Adrenal gland (tissue), 5 donors: ENCODE data around the gene LYPD5.
A peak's percentile ranks its signal among the peaks of the same experiment; 100 is the strongest.

ENCODE experiments used
- POLR2A ChIP-seq, 2 donors: fragments of 450-650 bp; IDR thresholded peaks; one replicate each; pipeline ENCODE4 v1.6.1; 2017; ENCODE audit warnings: antibody characterized with exemption in 2 of 2, mild to moderate bottlenecking in 2 of 2, moderate library complexity in 1 of 2
- TF ChIP-seq, protein P1 (sequence below), 6 experiments: fragments of 450-650 bp in 4 of 6; fragments of 200-600 bp in 2 of 6; sonication (generic) in 1 of 6; IDR thresholded peaks; 1 replicate in 5 of 6; 2 replicates in 1 of 6; pipeline versions ENCODE4 v1.5.1 to v1.8.0; 2016 to 2021; ENCODE audit warnings: antibody characterized with exemption in 6 of 6, mild to moderate bottlenecking in 2 of 6, moderate library complexity in 1 of 6
- donor health status: DM: no; HTN: no; CAD: no.

DNA sequence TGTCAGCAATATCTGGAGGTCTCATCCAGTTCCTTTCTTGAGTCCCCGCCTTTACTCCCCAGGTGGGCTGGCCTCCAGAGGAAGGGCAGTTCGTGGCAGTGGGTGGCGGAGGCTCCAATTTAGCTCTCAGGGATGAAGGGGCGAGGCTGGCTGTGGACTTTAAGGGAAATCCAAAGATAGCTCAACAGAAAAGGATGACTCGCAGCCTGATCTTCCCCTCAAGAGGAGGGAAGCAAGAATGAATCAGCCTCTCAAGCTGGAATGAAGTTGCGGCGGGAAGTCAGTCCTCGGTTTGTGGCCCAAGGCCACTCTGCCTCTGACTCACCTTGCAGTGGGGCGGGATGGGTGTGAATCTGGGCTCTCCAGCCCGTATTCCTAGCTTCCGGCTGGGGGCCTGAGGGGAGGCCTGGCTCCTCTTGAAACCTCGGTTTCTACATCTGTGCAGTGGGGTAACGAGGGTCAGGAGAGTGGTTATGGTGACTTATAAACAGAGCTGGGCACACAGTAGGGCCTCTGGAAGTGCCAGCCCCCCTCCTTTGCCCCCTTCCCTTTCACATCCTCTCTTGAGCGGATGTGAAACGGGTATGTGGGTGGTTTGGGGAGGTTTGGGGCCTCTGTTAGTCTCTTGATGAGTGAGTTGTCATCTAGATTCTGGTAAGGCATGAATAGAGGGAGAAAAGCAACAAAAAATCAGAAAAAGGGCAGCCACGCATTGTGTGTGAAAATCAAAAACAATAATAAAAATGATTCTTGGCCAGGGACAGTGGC lies 37.0 kb downstream of the LYPD5 start:
- TF ChIP-seq, protein P1, sequence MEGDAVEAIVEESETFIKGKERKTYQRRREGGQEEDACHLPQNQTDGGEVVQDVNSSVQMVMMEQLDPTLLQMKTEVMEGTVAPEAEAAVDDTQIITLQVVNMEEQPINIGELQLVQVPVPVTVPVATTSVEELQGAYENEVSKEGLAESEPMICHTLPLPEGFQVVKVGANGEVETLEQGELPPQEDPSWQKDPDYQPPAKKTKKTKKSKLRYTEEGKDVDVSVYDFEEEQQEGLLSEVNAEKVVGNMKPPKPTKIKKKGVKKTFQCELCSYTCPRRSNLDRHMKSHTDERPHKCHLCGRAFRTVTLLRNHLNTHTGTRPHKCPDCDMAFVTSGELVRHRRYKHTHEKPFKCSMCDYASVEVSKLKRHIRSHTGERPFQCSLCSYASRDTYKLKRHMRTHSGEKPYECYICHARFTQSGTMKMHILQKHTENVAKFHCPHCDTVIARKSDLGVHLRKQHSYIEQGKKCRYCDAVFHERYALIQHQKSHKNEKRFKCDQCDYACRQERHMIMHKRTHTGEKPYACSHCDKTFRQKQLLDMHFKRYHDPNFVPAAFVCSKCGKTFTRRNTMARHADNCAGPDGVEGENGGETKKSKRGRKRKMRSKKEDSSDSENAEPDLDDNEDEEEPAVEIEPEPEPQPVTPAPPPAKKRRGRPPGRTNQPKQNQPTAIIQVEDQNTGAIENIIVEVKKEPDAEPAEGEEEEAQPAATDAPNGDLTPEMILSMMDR (IDR thresholded peaks at IDR 0.05), result no peak
- TF ChIP-seq POLR2A (IDR thresholded peaks at IDR 0.05), result peak in 1 of 2 donors; percentile 67
